ENCODE measurements around the gene MTMR6.

GRCh38 chr13:25231517-25231916 is 55.8 kb downstream of the MTMR6 start:
- TF ChIP-seq CTCF (IDR thresholded peaks at IDR 0.05; ENCODE audit: insufficient read depth, low read length, poor library complexity, severe bottlenecking) (no peak), EZH2phosphoT487 (conservative IDR thresholded peaks at IDR 0.05; ENCODE audit: low read length) (no peak)
